ENCODE measurements around the gene IMMT. TPM values are rescaled to one million over a fixed set of nuclear protein-coding genes. Genes with fewer than 3 reads are reported as not detected.

Gene IMMT
- total and polyA plus RNA-seq, 2 donors (not counting 3 experiments of a cell fraction or from before 2014, with no cell fraction given), result 35.6 to 112 TPM

DNA sequence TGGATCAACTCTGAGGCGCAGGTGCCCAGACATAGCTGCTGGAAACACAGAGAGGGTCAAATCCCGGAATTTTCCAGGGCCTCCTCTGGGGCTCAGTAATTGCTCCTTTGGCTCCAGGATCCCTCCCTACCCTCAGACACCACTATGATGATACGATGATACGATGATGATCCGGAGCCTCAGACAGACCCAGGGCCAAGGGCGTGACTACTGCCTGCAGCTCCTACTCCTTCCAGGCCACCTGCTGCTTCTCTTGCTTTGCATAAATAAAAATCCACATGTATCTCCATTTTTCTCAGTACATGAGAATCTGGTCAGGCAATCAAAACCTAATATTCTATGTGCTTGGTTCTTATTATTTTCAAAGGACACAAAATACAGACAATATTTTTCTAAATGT lies 37.6 kb upstream of the IMMT start:
- H2AFZ ChIP-seq (ENCODE audit: low read depth, low read length), result no peak overlapping the region
- BruUV-seq (replicated peaks), result no TSS peak
- no peaks in the 10 kb centered on the region for H3K36me3 ChIP-seq (ENCODE audit: control insufficient read depth in 2 of 2, extremely low read depth in 1 of 2, insufficient read depth in 2 of 2, low read length in 2 of 2)
- H3K4me3 ChIP-seq (replicated peaks in 1 of 3; ENCODE audit: insufficient read depth in 1 of 3, low read depth in 1 of 3, low read length in 3 of 3), result no peak overlapping the region
- H3K79me2 ChIP-seq (ENCODE audit: control insufficient read depth, insufficient read depth, low read length), result no peaks in the 10 kb centered on the region
- FAIRE-seq (no peak), DNase-seq (ENCODE audit: low read depth, low spot score) (no peak)
- dilution Hi-C loops (cut with MboI; ENCODE audit: extremely low pct_ligation_motif_present, low sequenced_read_pairs), result no loop called here
- H3K4me1 ChIP-seq (ENCODE audit: control insufficient read depth, extremely low read depth, insufficient read depth, low read length), result no peaks in the 10 kb centered on the region
- H3K4me2 ChIP-seq (ENCODE audit: insufficient read depth, low read length), result no peak overlapping the region
- CTCF ChIA-PET, result interaction anchor here (1.3 kb wide), 1 partner anchor 12 kb away, joined by 10 read pairs; no protein-coding TSS in a partner anchor
- no peak overlapping the region for H3K9ac ChIP-seq (replicated peaks; ENCODE audit: extremely low read depth, insufficient read depth, low read length)
- intact Hi-C loops (cut with micrococcal nuclease), result no loop called here
- TF ChIP-seq POLR2A (IDR thresholded peaks at IDR 0.05; ENCODE audit: low read depth, low read length) (no peak), POLR2AphosphoS5 (IDR thresholded peaks at IDR 0.05; ENCODE audit: insufficient read depth, low read depth, low read length) (no peak), EZH2 (IDR thresholded peaks at IDR 0.05; ENCODE audit: borderline replicate concordance, low read depth, low read length, severe bottlenecking) (no peak), MYC (IDR thresholded peaks at IDR 0.05; ENCODE audit: low read depth, low read length) (no peak), MAX (IDR thresholded peaks at IDR 0.05; ENCODE audit: insufficient read depth, insufficient read length) (no peak), FOS (IDR thresholded peaks at IDR 0.05; ENCODE audit: borderline replicate concordance, insufficient read depth, low read length) (no peak), CTCF (IDR thresholded peaks at IDR 0.05; ENCODE audit: extremely low read depth in 1 of 2, insufficient read depth in 1 of 2, low read depth in 1 of 2, low read length in 2 of 2) (no peak), GATA2 (IDR thresholded peaks at IDR 0.05; ENCODE audit: insufficient read depth, insufficient read length, low read depth, low read length) (no peak), JUN (IDR thresholded peaks at IDR 0.05; ENCODE audit: borderline replicate concordance, insufficient read depth, insufficient read length, low read depth) (no peak)
- H4K20me1 ChIP-seq (replicated peaks; ENCODE audit: control insufficient read depth, extremely low read depth, insufficient read depth, low read length), result no peaks in the 10 kb centered on the region
- H3K27ac ChIP-seq (ENCODE audit: insufficient read depth, low read depth, low read length), result no peak overlapping the region
- POLR2A ChIA-PET, result no interaction called here
- no peaks in the 10 kb centered on the region for H3K9me1 ChIP-seq (replicated peaks; ENCODE audit: control insufficient read depth, extremely low read depth, insufficient read depth, low read length)
- H3K9me3 ChIP-seq (replicated peaks; ENCODE audit: control insufficient read depth, insufficient read depth, low read length), result no peaks in the 10 kb centered on the region
- no peaks in the 10 kb centered on the region for H3K27me3 ChIP-seq (ENCODE audit: control insufficient read depth in 2 of 2, insufficient read depth in 2 of 2, low read length in 2 of 2)

Data from endothelial cell of umbilical vein (primary cell).